HG02571 (cell line): Measurements from ENCODE around the gene KCTD18.

Experiments used
- ATAC-seq: cut with Tn5 transposase; IDR thresholded peaks from one replicate; pipeline ENCODE4 v1.9.1; 2021; ENCODE audit warnings: mild to moderate bottlenecking, moderate library complexity; ENCODE audit not compliant: unreplicated experiment

The KCTD18 gene

DNA sequence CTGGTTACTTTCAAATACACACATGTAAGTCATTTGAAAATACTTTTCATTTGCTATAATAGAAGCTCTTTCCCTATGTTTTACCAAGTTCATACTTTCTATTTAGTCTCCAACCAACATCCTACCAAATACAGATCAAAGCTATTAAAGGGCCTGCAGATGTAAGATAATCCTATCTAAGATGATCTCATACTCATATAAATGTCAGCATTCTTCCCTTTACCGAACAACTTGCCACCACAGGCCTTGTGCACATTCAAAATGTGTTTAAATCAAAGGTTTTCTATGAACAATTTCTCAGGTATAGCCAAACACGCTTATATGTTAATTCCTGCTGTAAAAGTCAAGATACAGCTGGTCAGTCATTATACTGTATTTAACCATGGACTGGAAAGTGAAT, 23.3 kb downstream of the KCTD18 start:
- ATAC-seq, result no peak

DNA sequence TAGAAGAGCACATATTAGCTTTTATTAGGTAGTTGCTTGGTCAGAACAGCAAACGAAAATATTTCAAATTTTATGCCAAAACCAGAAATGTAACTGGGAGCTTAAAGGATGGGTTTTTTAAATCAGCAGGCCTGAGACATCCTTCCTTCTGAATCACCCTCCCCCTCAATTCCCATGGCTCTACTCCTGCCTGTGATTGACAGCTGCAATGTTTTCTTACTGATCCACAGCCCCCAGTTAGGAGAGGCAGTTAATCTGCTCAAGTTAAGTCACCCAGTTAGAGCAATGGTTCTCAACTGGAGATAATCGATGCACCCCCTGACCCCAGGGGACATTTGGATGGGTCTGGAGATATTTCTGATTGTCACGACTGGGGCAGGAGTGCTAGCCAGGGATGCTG, 24.9 kb downstream of the KCTD18 start:
- no peak for ATAC-seq

DNA sequence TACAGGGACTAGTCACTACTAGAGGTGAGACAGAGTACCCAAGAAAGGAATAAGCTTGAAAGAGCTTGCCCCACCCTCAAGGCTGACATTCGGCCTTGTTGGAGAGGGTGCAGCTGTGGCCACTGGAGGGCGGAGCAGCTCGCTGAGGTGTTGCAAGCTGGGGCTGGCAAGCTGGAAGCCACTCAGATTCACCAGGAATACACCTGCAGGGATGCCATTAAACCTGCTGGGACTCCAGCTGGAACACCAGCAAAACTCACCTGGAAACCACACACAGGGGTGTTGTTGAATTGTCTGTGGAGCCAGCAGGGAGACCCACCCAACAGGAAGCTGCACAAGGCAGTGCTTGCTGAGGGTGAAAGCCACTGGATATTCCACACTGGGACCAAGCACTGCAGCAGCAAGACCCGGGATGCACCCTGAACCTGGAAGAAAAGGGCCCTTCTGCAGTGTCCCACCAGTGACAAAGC, 26.1 kb downstream of the KCTD18 start:
- no peak for ATAC-seq

DNA sequence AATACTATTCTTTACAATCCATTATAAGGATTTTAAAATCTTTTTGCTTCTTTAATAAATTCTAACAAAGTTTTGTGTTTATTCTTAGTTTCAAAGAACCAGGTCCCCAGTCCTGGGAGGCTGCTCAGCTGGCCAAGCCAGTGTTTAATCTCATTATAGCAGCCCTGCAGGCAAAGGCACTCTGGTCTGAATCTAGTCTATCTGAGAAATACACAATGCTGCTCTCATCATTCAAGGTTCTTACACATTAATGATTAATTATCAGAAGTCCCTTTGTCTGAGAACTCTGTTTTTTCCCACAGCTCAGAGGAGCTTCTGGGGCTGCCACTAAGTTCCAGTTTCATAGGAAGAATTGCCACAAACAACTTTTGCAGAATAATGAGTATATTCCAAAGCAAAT, 27.7 kb downstream of the KCTD18 start:
- ATAC-seq, result no peak

DNA sequence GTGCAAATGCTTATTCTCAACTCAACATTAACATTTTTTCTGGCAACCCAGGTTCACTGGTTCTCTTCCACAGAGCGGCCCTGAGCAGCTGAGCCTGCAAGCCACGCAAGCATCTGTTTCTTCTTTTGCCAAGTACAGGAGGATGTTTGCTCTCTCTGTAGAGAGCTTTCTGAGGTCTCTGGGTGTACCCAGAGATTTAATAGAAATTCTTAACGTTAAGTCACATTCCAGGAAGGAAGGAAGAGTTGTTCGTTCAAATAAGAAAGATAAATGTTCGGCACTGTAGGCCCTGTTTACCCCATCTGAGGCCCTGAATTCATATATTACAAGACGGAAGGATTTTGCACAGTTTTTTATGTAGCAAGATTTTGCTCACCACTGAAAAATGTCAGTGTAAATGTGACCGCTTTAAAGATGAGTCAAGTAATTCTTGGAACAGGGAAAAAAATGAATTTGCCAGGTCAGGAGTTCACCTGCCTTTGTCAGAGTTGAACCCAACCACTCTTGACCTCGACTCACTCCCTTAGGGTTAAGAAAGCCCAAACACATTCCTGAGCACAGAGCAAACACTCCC, 30.1 kb downstream of the KCTD18 start:
- no peak for ATAC-seq

DNA sequence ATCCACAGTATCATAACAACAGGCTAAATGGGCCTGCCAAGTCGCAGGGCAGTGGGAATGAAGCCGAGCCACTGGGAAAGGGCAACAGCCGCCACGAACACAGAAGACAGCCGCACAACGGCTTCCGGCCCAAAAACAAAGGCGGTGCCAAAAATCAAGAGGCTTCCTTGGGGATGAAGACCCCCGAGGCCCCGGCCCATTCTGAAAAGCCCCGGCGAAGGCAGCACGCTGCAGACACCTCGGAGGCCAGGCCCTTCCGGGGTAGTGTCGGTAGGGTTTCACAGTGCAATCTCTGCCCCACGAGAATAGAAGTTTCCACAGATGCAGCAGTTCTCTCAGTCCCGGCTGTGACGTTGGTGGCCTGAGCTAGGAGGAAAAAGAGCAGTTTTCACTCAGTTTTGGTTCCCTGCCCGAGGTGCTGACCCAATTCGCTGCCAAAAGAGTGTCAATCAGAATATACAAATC, 32.2 kb downstream of the KCTD18 start:
- no peak for ATAC-seq

DNA sequence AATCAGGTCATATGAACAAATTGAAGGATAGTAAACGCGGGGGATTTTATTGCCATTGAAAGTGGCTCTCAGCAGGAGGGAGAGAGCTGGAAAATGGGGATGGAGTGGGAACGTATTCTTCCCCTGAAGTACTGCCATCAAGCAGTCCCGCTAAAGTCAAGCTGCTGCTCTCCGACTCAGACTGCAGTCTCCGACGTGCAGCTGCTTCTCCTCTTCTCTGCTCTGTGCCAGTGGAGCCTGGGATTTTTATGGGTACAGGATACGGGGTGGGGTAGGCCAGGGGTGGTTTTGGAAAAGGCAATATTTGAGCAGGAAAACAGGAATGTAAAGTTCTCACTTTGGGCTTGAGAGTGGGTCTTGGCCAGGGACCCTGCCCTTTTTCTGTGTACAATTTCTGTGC, 33.0 kb downstream of the KCTD18 start:
- ATAC-seq, result no peak

DNA sequence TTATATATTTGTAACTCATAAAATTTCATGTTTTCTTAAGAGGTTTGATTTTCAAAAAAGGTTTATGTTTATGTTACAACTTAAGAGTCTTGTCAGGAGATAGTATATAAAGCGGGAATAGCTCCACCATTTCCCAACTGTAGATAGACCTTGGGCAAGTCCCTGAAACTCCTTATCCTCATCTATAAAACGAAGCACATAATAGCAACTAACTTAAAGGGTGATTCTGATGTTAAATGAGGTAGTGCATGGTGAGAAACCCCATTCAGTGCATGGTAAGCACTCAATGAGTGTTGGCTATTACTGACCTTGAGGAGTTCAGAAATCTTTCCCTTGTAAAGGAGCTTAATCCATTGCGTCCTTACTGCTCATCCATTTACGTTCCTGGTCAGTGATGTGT, 34.1 kb downstream of the KCTD18 start:
- ATAC-seq, result no peak

DNA sequence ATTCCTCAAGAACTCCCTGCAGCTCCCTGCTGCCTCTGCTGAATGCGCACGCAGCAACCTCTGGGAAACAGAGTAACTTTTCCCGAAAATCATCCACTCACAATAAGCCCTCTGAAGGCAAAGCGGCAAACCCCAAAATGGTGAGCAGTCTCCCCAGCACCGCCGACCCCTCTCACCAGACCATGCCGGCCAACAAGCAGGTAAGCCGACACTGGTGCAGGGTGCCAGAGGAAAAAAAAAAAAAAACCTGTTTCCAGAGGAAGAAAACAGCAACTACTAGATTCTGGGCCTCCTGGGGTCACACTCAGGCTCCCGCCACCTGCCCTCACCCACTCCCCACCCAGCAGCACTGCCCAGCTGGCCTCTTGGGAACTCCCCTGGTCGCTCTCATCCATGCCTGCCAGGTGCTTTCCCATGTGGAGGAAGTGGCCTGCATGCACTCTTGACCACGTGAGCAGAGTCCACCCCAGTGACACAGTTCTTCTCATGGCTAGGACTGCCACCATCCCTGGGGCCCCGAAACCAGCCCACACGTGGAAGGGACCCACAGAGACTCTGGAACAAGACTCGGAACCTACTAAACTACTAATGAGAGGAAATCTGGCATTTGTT, 36.9 kb downstream of the KCTD18 start:
- no peak for ATAC-seq

DNA sequence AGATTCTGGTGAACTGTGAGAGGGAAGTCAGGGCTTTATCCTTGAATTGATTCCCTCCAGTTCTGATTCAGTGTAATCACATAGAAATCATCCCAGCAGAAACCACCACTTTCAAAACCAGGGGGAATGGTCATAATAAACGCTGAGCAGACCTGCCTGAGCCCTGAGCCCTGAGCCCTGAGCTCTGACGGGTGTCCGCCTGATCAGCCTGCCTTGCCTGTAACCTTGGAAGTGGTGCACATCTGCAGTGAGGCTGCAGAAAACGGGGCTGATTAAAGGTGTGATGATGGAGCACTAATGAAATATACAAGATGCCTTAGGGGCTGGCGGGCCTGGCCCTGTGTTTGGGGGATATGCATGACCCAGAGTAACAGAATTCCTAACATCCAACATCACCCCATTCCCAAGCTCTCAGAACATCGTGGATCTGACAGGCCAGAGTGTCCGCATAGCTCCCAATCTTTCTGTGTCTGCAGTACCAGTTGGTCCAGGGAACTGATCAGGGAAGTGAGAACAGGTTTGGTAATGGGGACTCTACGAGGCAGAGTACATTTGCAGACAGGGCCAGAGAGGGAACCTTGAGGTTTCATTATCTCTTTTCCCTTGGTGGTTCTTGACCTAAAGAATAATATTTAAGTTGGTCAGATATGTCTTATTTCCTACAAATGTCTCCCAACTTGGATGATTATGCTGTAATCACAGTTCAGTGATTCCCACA, 37.8 kb downstream of the KCTD18 start:
- peak; percentile 15 for ATAC-seq

DNA sequence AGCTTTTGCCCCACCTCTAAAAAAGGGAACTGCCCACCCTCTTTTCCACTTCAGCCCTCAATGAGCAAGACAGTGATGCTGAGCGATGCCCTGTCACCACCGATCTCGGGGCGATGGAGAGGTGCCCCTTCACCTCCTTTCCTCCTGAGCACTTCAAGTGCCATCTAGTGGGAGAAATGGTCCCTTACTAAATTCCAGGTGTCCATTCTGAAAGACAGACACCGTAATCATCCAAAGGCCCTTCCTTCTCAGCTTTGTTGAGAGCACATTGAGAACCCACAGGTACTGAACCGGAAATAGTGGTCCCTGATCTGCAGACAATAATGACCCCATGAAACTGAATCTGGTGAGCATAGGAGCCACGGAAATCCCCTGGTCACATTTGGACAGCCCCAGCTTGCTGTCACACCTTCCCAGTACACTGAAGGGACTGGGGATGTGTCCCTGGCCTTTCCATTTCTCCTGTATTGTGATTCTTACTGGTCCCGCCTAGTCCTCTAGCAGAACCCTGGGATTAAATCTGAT, 38.5 kb downstream of the KCTD18 start:
- ATAC-seq, result peak; percentile 75

DNA sequence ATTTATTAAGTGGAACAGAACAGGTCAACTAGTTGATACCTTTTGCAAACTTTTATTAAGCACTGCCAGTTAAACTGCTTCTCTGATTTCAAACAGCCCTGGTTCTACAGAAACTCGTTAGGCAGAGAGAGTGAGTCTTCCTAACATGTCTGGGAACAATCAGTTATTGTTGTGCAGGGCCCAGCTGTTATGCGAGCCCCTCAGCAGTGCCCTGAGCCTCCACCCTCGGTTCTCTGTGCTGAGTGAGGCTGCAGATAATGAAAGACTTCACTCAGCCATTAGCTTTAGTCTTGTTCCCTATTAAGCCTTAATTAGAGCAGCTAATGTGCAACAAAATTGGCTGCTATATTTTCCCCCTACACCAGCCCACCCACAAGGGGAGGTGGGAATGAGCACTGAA, 39.6 kb downstream of the KCTD18 start:
- no peak for ATAC-seq

DNA sequence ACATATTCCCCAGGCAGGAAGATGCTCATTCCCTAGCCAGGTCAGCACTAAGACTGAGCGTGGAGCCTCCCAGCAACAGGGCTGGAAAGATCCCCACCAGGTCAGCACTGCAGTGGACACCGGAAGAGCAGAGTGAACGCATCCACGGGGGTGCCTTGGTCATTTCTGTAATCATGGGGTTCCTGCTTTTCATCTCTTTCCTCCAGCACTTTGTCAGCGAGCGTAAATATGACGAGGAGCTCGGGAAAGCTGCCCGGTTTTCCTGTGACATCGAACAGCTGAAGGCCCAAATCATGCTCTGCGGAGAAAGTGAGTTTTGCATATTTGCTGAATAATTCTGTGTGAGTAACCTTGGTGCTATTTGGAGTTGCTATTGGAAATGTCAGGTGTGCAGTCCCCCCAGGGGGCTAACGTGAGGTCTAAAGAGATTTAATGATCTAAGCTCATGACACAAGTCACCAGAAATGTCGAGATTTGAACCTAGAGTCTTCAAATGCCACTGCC, 40.1 kb downstream of the KCTD18 start:
- ATAC-seq, result no peak

DNA sequence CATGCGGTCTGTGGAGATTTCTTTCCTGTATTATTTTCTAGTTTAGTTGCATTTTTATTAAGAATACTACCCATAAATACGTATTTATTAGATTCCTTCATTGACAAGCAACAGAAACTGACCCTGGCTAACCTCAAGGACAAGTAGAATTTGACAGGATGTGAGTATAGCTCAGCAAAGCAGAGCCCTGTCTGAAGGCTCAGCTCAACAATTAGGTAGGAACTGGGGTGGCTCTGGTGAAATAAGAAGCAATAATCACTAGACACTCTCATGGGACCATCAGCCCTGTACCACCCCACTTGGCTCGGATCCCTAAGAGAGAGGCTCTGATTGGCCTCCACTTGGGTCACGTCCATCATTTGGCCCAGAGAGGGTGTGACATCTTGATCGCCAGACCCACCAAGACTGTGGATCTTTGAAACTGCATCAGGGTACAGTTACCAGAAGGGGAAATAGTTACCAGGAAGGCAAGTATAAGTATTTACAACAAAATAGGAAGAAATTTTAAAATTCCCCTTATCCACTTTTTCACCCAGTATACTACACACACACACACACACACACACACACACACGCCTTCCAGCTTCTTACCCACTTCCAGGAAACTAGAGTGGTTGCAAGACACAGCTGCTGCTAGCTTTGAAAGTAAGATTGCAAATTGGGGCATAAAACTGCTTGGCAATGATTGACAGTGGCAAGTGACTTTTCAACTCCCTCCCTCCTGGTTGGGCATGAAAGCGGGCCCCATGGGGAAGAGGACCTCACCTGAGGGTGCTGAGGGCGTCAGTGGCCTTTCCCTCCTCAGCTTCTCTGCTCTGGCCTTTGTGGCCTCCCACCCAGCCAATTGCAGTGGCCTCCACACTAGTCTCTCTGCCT, 41.8 kb downstream of the KCTD18 start:
- ATAC-seq, result no peak

DNA sequence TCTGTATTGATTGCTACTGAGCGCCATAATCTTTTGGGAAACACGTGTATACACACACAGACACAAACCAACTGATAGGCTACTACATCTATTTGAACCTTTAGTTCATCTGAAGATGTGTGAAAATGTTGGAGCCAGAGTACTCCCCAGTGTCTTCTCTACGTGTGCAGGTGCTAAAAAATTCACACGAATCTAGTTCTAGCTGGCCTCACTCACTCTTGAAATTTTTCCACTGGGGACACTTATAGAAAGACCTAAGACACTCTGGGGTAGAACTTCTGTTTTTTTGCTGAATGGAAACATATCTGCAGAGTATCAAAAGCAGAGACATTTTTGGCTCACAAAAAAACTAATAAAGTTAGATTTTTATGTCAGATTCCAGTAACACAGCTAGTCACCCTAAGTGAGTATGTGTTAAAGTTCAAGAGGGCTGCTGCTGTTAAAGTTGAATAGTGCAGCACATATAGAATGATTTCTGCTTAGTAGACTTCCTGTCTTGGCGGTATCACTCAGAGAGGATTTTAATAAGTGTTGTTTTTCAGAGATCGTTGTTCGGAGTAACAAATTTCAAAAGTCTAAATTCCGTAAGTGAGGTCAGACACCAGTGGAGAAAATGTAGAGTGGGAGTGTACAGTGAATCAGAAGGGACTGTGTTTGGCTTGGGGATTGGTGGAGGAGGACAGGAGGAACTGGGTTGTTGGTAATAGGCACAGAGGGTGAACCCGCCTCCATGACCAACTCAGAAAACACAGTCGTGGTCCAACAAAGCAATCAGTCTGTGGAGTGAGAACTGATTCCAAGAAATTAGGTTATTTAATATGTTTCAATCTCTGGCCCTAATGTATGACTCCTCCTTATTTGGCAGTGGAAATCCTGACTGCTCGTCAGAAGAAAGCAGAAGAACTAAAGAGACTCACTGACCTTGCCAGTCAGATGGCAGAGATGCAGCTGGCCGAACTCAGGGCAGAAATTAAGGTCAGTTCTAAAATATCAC, 43.1 kb downstream of the KCTD18 start:
- no peak for ATAC-seq

DNA sequence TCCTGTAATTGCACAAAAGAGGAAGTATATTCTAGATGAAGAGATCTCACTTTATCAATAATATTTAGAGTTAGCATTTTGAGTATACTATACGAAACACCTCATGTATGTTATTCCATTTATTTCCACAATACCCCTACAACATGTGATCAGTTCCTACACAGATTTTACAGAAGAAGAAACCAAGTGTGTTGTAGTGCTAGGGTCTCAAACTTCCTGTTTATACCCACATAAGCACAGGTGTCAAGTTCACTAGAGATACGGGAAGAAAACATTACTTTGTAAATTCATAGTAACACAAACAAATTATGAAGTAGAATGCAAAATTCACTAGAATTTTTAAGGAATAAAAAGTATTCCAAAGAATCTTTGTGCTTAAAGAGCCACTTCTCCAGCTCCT, 46.4 kb downstream of the KCTD18 start:
- ATAC-seq, result no peak

DNA sequence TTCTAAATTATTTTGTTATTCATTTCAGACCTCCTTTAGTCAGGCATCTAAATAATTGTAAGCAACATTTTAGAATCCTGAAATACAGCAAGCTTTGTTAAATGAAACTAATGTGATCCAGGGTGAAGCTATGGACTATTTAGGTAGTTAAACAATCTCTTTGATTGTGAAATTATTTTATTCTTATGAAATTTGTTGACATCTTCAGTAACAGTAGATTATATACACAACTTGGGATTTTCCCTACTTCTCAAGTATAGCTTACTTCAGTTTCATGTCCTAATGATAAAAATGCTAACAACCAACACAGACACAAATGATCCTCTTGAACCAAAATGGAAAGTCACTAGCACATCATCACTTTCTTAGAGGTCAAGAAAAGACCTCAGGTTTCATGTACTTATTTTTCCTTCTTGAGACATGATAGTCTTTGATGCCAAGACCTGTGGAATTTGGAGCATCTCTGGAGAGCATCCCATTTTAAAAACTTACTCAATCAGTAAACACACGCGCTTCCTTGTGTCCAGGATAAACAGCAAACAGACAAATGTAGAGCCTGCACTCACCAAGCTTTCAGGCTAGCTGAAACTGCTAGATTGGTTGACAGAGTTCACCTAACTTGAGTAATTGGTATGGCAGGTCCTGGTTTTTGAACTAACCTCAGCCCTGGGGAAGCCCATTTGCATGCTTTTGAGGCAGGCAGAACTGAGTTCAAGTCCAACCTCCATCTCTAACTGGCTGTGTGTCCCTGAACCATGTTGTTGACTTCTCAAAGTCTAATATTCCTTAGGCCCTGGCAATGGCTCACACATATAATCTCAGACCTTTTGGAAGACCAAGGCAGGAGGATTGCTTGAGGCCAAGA, 47.8 kb downstream of the KCTD18 start:
- ATAC-seq, result no peak

DNA sequence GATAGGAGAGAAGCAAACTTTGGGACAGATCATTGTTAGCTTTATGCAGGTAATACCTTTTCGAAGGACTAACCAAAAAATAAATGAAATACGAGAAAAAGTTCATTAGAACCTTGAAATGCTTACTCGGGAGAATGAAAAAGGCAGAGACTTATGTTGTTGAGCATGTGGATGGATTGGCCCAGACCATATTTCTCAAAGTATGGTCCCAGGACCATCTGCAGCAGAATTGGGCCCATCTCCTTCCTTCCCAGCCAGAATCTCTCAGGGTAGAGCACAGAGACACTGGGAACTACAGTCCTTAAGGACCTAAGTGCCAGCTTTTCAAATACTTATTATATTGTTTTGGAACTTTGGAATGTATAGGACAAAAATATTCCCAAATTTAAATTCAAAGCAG, 50.8 kb downstream of the KCTD18 start:
- ATAC-seq, result no peak

DNA sequence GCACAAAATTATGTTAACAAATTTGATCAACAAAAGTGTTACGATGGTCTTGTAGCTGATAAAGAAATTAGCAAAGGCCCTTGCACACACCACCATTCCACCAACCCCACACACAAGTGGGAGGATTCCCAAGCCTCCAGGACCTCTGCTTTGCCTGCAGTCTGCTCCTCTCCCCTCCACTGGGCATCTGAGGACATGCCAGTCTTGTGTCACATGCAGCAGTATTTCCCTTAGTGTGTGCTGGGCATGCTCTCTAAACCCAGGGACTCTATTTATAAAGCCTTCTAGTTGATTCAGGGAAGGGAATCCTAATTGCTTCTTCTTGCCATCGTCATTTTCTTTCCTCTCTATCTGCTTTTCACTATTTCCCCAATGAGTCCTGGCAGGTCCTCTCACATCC, 53.3 kb downstream of the KCTD18 start:
- no peak for ATAC-seq
